Thyroid gland (tissue), 4 donors: ENCODE data around the gene PARP16. TPM values are rescaled to one million over a fixed set of nuclear protein-coding genes. Genes with fewer than 3 reads are reported as not detected.
"Not testable (repeated sequence)": the region's sequence is repeated elsewhere in the genome, so short reads cannot be mapped to it uniquely, and the experiment has no call there.

ENCODE experiments used
- DNase-seq, 2 donors: peaks; one replicate each; pipeline ENCODE4 v3.0.0-alpha.2; 2019
- H3K27ac ChIP-seq, 3 donors: fragments of 200-600 bp; sonication (generic); 1 replicate in 2 of 3; 2 replicates in 1 of 3; pipeline ENCODE4 v1.5.1; 2016 to 2019; ENCODE audit warnings: mild to moderate bottlenecking in 1 of 3, moderate library complexity in 1 of 3
- H3K27me3 ChIP-seq: fragments of 200-600 bp; sonication (generic); one replicate; pipeline ENCODE4 v1.5.1; 2019
- H3K36me3 ChIP-seq, 2 donors: fragments of 200-600 bp; sonication (generic); one replicate each; pipeline ENCODE4 v1.5.1; 2016 to 2019
- H3K4me1 ChIP-seq, 2 donors: fragments of 200-600 bp; sonication (generic); one replicate each; pipeline ENCODE4 v1.5.1; 2017 to 2019
- H3K4me3 ChIP-seq, 3 donors: fragments of 200-600 bp; sonication (generic); replicated peaks in 1 of 3; 1 replicate in 2 of 3; 2 replicates in 1 of 3; pipeline ENCODE4 v1.5.1; 2016; ENCODE audit warnings: mild to moderate bottlenecking in 1 of 3
- H3K9me3 ChIP-seq: fragments of 200-600 bp; sonication (generic); one replicate; pipeline ENCODE4 v1.5.1; 2017
- CTCF ChIP-seq, 6 experiments: fragments of 200-600 bp in 3 of 6; fragments of 450-650 bp in 3 of 6; sonication (generic) in 3 of 6; IDR thresholded peaks; one replicate each; pipeline ENCODE4 v1.5.1; 2016 to 2019; ENCODE audit warnings: antibody characterized with exemption in 6 of 6, mild to moderate bottlenecking in 2 of 6, inconsistent platforms in 1 of 6, moderate library complexity in 1 of 6
- POLR2A ChIP-seq, 2 donors: fragments of 450-650 bp; IDR thresholded peaks; one replicate each; pipeline ENCODE4 v1.6.1; 2017; ENCODE audit warnings: antibody characterized with exemption in 2 of 2, mild to moderate bottlenecking in 2 of 2, moderate library complexity in 1 of 2
- WGBS, 2 donors: methylation state at CpG; one replicate each; pipeline ENCODE4 v1.1.5; 2017; 5-methylcytosine and 5-hydroxymethylcytosine counted together
- intact Hi-C: fragments of 100-400 bp; cut with DNase I; formaldehyde crosslinking; loops from one replicate; pipeline ENCODE4 v1.15.1; 2023
- total RNA-seq, 4 donors: library from RNA; depleted of rRNA; stranded (reverse); fragments of >200 nt; gene quantifications; one replicate each; pipeline ENCODE4 v1.2.3, GENCODE V29; 2016

PARP16 gene
- total RNA-seq, 4 donors from 2014 or later, result 11.3 to 15.5 (median 13.2) TPM

GRCh38 chr15:65244638-65245037 lies 42.0 kb downstream of the PARP16 start:
- no peak for DNase-seq
- Histone ChIP-seq H3K27ac (no peak overlapping the region), H3K4me1 (no peaks in the 10 kb centered on the region), H3K9me3 (no peaks in the 10 kb centered on the region), H3K27me3 (no peaks in the 10 kb centered on the region), H3K4me3 (no peak overlapping the region), H3K36me3 (no peaks in the 10 kb centered on the region)
- intact Hi-C loops, result no loop called here
- no peak for TF ChIP-seq POLR2A (IDR thresholded peaks at IDR 0.05)
- TF ChIP-seq CTCF (IDR thresholded peaks at IDR 0.05), result no peak

GRCh38 chr15:65236443-65236842 lies 50.2 kb downstream of the PARP16 start:
- WGBS, 2 donors, result 93 to 95% methylated on average over 8 of the region's 8 CpGs
- H3K4me3 ChIP-seq, H3K9me3 ChIP-seq, H3K27me3 ChIP-seq, H3K4me1 ChIP-seq, H3K36me3 ChIP-seq, DNase-seq, intact Hi-C loops, H3K27ac ChIP-seq: not testable (repeated sequence)

GRCh38 chr15:65233696-65234095 lies 53.0 kb downstream of the PARP16 start:
- Histone ChIP-seq H3K4me1 (no peaks in the 10 kb centered on the region), H3K36me3 (no peaks in the 10 kb centered on the region), H3K27ac (no peak overlapping the region), H3K9me3 (no peaks in the 10 kb centered on the region), H3K27me3 (no peaks in the 10 kb centered on the region), H3K4me3 (no peak overlapping the region)
- intact Hi-C loops, result no loop called here
- TF ChIP-seq POLR2A (IDR thresholded peaks at IDR 0.05) (no peak), CTCF (IDR thresholded peaks at IDR 0.05) (no peak)
- WGBS, 2 donors, result 77 to 87% methylated on average over 5 of the region's 5 CpGs
- no peak for DNase-seq

- Histone ChIP-seq H3K4me3 (no peak overlapping the region), H3K9me3 (no peaks in the 10 kb centered on the region), H3K27ac (no peak overlapping the region), H3K4me1 (no peaks in the 10 kb centered on the region), H3K27me3 (no peaks in the 10 kb centered on the region), H3K36me3 (no peaks in the 10 kb centered on the region)
- TF ChIP-seq CTCF (IDR thresholded peaks at IDR 0.05), result no peak
- TF ChIP-seq POLR2A (IDR thresholded peaks at IDR 0.05), result no peak
- intact Hi-C loops, result no loop called here
- WGBS, 2 donors, result 96% methylated on average over 3 of the region's 3 CpGs
- no peak for DNase-seq
These were observed 54.2 kb downstream of the PARP16 start for GRCh38 chr15:65232520-65232919.

GRCh38 chr15:65231306-65231705 lies 55.4 kb downstream of the PARP16 start:
- 91 to 95% methylated on average over 10 of the region's 10 CpGs for WGBS, 2 donors
- H3K4me1 ChIP-seq, result no peaks in the 10 kb centered on the region
- no peak overlapping the region for H3K4me3 ChIP-seq
- DNase-seq, result no peak
- intact Hi-C loops, result no loop called here
- no peak for TF ChIP-seq POLR2A (IDR thresholded peaks at IDR 0.05)
- TF ChIP-seq CTCF (IDR thresholded peaks at IDR 0.05), result no peak
- H3K9me3 ChIP-seq, result no peaks in the 10 kb centered on the region
- no peaks in the 10 kb centered on the region for H3K27me3 ChIP-seq
- no peaks in the 10 kb centered on the region for H3K36me3 ChIP-seq
- no peak overlapping the region for H3K27ac ChIP-seq

- H3K4me1 ChIP-seq, H3K4me3 ChIP-seq, H3K27ac ChIP-seq, DNase-seq, H3K9me3 ChIP-seq, intact Hi-C loops, H3K36me3 ChIP-seq, H3K27me3 ChIP-seq: not testable (repeated sequence)
- 76 to 85% methylated on average over 4 of the region's 10 CpGs for WGBS, 2 donors
These were observed 59.8 kb downstream of the PARP16 start for GRCh38 chr15:65226901-65227300.
